H54 (cell line): Measurements from ENCODE around the gene ODAD3.
"Not testable (repeated sequence)": the region's sequence is repeated elsewhere in the genome, so short reads cannot be mapped to it uniquely, and the experiment has no call there.

ENCODE experiments used
- DNase-seq: peaks from one replicate; pipeline ENCODE4 v3.0.0; 2011; ENCODE audit warnings: low spot score, mixed read lengths; ENCODE audit not compliant: insufficient read length
- FAIRE-seq: peaks from 3 replicates; lab custom pipeline; 2011; peaks lifted over from hg19 to GRCh38; lab: Jason Lieb, UNC
- POLR2A ChIP-seq: IDR thresholded peaks from 2 replicates; pipeline ENCODE4 v1.6.1; 2011; ENCODE audit warnings: low read depth, mild to moderate bottlenecking, low read length

Gene ODAD3

GRCh38 chr19:11473725-11474124, 38.8 kb upstream of the ODAD3 start:
- TF ChIP-seq POLR2A, result no peak
- no peak for DNase-seq
- FAIRE-seq, result no peak

GRCh38 chr19:11468266-11468845, 33.4 kb upstream of the ODAD3 start:
- not testable (repeated sequence) for DNase-seq, FAIRE-seq

DNA sequence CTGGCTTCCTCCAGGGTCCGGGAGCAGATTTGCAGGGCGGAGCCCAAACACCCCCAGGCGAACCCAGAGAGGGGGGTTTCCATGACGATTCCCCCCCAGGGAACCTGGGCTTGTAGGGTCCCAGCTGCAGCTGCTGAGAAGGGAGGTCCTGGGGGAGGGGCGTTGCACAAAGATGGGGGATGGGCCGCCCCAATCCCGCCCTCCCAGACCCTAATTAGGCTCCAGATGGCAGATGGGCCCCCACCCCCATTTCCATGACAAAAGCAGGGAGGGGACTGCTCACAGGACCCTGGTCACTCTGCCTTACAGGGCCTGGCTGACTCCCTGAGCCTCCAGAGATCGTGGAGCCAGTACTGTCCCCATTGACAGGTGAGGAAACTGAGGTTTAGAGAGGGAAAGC, 30.7 kb upstream of the ODAD3 start:
- TF ChIP-seq POLR2A, result no peak
- FAIRE-seq (no peak), DNase-seq (no peak)

GRCh38 chr19:11464333-11465265, 29.7 kb upstream of the ODAD3 start:
- DNase-seq (no peak), FAIRE-seq (no peak)
- no peak for TF ChIP-seq POLR2A

DNA sequence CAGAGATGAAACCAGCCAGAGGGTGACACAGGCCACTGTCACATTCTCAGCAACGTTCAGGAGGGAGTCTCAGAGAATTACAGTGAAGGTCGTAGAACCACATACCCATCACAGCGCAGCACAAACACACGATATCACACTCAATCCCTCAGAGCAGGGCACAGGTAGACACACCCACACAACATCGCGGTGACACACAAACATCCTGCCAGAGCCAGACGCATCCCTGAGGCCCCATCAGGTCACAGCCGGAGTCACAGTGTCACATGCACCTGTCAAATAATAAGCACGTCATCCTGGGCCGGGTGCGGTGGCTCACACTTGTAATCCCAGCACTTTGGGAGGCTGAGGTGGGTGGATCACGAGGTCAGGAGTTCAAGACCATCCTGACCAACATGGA, 28.5 kb upstream of the ODAD3 start:
- TF ChIP-seq POLR2A, result no peak
- no peak for FAIRE-seq
- no peak for DNase-seq

- TF ChIP-seq POLR2A, result no peak
- no peak for FAIRE-seq
- DNase-seq, result no peak
These were observed 26.5 kb upstream of the ODAD3 start for GRCh38 chr19:11461453-11461852.

- FAIRE-seq (no peak), DNase-seq (no peak)
- TF ChIP-seq POLR2A, result no peak
These were observed 25.3 kb upstream of the ODAD3 start for GRCh38 chr19:11460207-11460606.

DNA sequence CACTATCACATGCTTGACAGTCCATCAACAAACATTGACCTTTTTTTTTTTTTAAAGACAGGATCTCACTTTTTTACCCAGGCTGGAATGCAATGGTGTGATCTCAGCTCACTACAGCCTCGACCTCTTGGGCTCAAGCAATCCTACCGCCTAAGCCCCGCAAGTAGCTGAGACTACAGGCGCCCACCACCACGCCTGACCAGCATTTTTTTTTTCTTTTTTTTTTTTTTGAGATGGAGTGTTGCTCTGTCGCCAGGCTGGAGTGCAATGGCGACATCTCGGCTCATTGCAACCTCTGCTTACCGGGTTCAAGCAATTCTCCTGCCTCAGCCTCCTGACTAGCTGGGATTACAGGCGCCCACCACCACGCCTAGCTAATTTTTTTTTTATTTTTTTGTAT, 24.0 kb upstream of the ODAD3 start:
- not testable (repeated sequence) for DNase-seq, FAIRE-seq

GRCh38 chr19:11458236-11458900, 23.4 kb upstream of the ODAD3 start:
- no peak for TF ChIP-seq POLR2A
- DNase-seq, result no peak
- no peak for FAIRE-seq

DNA sequence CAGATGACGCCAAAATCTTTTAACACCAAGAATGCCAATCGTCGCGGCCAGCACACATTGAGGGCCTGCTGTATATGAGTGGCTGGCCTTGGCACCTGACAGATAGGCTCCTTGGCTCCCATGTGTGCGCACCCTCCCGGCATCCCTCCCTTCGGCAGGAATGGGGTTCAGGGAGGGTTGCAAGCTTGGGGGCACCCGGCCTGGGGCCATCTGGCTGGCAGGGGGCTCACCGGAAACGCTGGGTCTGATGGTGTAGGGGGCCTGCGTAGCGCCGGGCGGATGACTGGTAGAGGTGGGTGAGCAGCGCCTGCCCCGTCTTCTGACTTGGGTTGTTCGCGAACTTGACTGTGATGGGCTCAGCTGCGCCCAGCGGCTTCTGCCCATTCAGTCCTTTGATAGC, 22.9 kb upstream of the ODAD3 start:
- TF ChIP-seq POLR2A, result no peak
- FAIRE-seq, result no peak
- DNase-seq, result no peak

DNA sequence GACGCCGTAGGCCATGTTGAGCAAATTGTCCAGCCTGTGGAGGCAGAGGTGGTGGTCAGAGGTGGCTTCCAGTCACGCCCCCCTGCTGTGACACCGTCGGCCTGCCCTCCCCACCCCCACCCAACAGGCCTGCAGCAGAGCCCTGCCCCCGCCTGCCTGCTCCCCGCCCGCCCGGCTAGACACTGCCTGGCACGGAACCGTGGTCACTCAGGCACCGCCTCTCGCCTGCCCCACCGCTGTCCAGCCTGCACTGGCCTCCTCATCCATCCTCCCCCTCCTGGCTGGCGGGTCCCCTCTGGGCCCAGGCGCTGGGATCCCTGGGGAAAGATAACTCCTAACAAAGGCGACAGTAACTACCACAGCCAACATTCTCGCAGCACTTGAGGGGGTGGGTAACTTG, 22.2 kb upstream of the ODAD3 start:
- FAIRE-seq, result no peak
- no peak for TF ChIP-seq POLR2A
- DNase-seq, result no peak

DNA sequence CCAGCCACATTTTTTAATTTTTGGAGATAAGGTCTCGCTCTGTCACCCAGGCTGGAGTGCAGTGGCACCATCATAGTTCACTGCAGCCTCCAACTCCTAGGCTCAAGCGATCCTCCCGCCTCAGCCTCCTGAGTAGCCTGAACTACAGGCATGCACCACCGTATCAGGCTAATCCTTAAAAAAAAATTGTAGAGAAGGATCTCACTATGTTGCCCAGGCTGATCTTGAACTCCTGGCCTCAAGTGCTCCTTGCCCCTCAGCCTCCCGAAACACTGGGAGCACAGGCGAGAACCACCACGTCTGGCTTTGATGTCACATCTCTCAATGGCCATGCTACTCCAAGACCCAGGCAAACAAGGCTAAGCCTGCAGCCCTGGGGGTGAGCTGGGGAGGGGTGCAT, 21.7 kb upstream of the ODAD3 start:
- no peak for TF ChIP-seq POLR2A
- no peak for FAIRE-seq
- DNase-seq, result no peak

DNA sequence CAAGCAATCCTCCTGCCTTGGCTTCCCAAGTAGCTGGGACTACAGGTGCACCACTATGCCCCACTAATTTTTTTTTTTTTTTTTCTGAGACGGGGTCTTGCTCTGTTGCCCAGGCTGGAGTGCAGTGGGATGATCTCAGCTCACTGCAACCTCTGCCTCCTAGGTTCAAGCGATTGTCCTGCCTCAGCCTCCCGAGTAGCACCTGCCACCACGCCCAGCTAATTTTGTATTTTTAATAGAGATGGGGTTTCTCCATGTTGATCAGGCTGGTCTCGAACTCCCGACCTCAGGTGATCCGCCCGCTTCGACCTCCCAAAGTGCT, 20.3 kb upstream of the ODAD3 start:
- DNase-seq, FAIRE-seq: not testable (repeated sequence)

- FAIRE-seq, result no peak
These were observed 18.8 kb upstream of the ODAD3 start for GRCh38 chr19:11453468-11454341.

More at GRCh38 chr19:11453468-11454341, 18.8 kb upstream of the ODAD3 start:
- no peak for DNase-seq
- no peak for TF ChIP-seq POLR2A
